Activated CD4-positive, alpha-beta T cell treated with anti-CD3 and anti-CD28 coated beads for 4 hours (primary cell): ENCODE results near the gene PPP6R3.
"Not testable (repeated sequence)": the region's sequence is repeated elsewhere in the genome, so short reads cannot be mapped to it uniquely, and the experiment has no call there.

Source experiments
- DNase-seq, 2 donors: peaks; one replicate each; pipeline ENCODE4 v3.0.0-alpha.2; 2020

The PPP6R3 gene

DNA sequence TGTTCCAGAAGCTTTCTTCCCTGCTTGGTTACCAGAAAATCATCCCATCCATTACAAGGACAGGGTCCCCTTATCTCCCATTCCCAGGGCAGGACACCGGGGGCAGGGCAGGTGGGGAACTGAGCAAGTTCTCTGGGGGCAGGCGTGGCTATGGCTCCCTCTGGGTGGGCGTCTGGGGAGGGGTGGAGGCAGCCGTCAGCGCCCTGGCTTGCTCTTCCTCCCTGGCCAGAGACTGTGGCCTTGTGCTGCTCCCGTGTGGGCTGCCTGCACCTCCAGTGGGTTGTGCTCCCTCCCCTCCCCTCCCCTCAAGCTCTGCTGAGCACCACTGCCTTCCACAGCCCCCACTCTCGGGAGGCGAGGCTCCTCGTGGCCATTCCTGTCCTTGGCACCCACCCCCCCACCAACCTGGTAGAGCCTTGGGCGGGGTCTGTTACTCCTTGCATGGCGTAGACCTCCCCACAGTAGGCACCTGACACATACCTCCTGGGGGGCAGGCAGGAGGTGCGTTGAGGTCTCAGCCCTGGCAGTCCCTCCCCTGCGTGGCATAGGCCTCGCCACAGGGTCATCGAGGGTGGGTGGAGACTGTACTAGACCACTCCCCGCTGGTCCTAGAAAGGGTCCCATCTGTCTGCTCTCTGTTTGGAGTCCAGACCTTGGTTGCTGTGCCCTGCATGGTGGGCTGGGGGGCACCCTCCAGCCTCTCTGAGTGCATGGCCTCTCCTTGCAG, 24.2 kb upstream of the PPP6R3 start:
- DNase-seq = no peak

DNA sequence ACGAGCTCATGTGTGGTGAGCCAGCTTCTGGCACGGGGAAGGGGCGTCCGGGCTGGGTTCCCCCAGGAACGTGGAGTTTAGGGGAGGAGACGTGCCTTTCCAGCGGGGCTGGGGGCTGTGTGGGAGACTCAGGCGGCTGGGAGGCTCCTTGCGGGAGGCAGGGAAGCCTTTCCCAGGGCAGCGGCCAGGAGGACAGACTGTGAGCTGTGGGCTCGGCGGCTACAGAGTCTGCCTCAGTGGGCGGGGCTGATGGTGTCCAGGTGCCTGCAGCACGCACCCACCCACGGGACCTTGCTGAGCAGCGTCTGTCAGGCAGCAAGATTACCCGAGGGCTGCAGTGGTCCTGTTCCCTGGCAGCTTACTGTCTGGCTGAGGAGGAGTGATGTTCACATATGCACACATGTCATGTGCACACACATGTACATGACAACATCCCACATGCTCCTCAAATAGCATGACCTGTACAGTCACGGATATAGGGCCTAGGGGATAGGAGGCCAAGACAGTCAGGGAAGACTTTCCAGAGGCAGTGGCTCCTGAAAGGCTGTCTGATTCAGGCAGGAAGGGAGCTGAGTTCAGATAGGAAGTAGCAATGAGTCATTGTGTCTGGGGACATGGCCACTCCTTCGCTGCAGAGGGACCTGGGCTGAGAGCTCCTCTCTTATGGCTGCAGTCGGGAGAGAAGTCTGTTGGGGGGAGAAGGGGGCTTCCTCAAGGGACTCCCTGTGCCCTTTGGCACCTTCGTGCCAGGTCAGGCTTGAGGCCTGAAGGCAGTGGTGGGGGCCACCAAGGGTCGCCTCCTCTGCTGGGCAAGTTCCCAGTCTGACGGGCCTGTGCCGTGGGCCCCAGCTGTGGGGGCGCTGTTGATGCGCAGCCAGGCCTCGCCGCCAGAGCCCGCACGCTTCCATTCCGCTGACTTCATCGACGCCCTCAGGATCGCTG, 23.3 kb upstream of the PPP6R3 start:
- DNase-seq = no peak

GRCh38 chr11:68437927-68438657, 22.5 kb upstream of the PPP6R3 start:
- no peak for DNase-seq

GRCh38 chr11:68438658-68439259, 21.8 kb upstream of the PPP6R3 start:
- no peak for DNase-seq

GRCh38 chr11:68439355-68440065, 21.0 kb upstream of the PPP6R3 start:
- DNase-seq = no peak

GRCh38 chr11:68440224-68440623, 20.3 kb upstream of the PPP6R3 start:
- DNase-seq = no peak

DNA sequence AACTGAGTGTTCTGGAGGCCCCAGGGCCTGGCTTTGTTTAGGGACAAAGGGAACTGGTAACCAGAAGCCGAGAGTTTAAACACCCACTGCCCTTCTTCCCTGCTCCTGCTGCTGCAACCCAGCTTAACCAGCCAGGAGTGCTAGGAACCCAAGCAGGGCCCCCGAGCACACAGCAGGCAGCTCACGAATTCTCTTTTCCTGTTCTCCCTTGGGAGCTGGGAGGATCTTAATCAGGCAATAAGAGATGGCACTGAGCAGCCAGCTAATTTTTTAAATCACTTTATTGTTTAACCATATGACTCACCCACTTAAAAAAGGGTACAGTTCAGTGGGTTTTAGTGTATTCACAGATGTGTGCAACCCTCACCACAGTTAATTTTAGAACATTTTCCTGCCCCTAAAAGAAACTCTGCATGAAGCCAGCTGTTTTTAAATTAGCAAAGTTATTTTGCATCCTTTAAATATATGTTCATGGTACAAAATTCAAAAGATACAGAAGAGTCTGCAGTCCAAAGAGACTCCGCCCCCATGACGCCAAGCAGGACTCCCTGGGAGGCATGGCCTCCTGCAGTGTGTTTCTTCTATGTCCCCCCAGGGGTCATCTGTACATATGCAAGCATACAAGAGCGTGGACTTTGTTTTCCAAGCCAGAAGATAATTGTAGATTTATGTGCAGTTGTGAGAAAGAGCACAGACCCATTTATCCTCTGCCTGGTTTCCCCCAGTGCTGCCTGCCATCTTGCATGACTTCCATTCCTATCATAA, 18.9 kb upstream of the PPP6R3 start:
- no peak for DNase-seq

- DNase-seq = no peak
These were observed 18.1 kb upstream of the PPP6R3 start for GRCh38 chr11:68442433-68442832.

DNA sequence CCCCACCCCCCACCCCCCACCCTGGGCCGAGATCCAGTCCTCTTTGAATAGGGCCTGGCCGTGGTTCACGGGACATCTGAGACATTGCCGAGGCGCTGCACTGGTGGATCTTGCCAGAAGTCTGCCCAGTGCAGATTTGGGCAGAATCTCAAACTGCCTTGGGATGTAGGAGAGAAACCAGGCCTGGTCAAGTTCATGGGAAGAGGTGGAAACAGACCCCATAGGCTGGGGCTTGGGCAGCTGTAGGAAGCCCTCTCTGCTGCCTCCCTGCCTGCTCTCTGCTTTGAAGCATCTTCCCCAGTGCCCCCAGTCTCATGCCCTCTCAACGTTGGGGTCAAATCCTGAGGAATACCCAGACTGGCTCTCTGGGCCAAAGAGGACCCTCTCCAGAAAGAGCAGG, 16.0 kb upstream of the PPP6R3 start:
- no peak for DNase-seq

DNA sequence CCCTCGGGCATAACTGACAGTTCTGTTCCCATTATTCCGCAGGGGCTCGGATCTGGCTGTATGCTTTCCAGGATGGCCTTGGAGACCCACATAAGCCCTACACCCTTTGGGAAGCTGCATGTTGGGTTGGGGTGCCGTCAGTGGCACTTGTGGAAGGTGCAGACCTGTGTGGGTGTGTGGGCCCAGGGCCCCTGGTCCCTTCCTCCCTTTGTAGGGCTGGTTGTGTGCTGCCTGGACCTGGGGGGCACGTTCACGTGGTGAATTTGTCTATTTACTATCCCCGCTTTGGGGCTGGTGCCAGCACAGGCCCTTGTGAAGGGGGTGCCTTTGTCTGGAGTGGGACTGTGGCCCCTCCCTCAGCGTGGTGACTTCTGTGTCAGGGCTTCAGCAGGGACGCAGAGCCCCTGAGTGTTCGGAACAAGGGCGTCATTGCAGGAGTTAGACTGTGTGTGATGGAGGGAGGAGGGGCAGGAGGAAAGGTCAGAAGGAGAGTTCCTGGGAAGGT, 15.0 kb upstream of the PPP6R3 start:
- DNase-seq = no peak

- no peak for DNase-seq
These were observed 14.4 kb upstream of the PPP6R3 start for GRCh38 chr11:68446046-68446725.

DNA sequence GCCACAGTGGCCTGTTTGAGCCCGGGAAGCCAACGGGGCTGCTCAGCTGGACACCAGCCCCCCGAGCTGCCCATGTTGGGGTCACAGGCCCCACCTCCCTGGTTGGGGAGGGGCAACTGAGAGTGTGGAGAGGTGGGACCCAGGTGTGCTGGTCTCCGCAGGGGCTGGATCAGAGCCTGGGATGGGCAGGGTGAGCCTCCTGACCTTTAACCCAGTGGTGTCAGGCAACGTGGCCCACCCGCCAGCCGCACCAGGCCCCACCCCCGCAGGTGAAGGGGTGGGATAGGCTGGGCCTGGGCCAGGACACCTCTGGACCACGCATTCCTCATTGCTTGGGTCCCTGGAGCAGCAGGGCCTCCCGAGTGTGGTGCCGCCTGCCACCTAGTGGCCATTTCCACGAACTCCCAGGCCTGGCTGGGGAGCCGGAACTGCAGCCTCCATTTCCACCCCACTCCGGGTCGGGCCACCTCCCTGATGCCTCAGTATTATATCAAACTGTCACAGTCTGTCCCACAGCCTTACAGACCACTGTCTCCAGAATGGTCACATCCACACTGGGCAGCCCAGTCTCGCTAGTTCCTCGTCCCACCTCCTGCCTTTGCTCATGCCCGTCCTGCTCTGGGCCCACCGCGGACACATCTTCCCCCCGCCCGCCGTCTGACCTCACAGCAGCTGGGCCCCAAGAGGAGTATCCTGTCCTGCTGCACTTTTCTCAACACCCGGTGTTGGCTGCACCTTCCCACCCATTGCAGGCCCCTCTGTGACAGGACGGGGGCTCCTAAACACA, 13.3 kb upstream of the PPP6R3 start:
- DNase-seq = peak; percentile 71 to 77

GRCh38 chr11:68447914-68448313, 12.6 kb upstream of the PPP6R3 start:
- not testable (repeated sequence) for DNase-seq

- DNase-seq = no peak
These were observed 11.9 kb upstream of the PPP6R3 start for GRCh38 chr11:68448604-68449011.

DNA sequence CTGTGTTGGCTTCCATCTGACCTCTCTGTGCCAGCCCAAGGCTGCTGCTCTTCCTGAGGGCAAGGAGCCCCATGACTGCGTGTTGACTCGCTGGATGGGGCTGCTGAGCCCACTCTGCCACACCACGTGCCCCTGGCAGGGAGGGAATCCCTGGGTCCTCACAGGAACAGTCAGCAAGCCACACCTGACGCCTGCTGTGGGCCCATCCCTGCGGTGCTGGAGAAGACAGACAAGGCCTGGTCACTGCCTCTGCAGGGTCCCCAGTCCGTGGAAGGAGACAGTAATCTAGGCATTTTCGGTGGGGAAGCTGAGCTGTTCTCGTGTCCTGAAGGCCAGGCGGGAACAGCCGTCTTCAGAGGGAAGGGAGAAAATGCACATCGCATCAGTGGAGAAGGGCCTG, 10.6 kb upstream of the PPP6R3 start:
- no peak for DNase-seq

GRCh38 chr11:68450711-68451110, 9.8 kb upstream of the PPP6R3 start:
- no peak for DNase-seq

DNA sequence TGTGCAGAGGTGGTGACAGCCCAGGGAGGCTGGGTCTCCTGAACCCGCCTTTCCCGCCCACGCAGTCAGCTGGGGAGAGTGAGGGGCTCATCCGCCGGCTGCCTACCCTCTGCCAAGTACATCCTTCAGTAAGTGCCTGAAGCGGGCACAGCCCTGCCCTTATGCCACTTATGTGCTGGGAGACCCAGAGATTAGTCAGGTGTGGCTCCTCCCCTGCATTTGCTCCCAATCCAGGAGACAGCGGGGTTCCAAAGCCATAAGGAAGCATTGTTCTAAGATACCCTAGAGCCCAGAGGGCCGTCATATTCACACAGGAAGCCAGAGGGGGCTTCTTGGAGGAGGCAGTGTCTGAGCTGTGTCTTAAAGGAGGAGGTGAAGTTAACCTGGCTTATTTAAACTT, 5.8 kb upstream of the PPP6R3 start:
- no peak for DNase-seq

DNA sequence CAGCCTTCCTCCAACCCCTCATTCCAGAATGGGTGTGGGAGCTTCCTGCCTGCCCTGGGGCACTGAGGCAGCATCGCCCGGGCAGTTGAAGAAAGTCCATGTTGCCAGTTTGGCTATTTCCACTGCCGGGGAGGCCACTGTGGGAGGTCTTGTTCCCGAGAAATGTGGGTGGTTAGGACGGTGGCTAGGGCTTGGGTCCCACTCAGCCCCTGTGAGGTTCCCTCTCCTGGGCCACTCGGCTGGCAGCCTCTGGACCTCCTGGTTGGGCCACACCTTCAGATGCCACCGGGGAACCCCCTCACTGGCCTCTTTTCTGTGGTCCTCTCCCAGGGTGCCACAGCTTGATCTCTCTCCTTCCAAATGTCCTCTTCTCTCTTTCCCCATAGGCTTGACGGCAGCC, 5.1 kb upstream of the PPP6R3 start:
- no peak for DNase-seq

DNA sequence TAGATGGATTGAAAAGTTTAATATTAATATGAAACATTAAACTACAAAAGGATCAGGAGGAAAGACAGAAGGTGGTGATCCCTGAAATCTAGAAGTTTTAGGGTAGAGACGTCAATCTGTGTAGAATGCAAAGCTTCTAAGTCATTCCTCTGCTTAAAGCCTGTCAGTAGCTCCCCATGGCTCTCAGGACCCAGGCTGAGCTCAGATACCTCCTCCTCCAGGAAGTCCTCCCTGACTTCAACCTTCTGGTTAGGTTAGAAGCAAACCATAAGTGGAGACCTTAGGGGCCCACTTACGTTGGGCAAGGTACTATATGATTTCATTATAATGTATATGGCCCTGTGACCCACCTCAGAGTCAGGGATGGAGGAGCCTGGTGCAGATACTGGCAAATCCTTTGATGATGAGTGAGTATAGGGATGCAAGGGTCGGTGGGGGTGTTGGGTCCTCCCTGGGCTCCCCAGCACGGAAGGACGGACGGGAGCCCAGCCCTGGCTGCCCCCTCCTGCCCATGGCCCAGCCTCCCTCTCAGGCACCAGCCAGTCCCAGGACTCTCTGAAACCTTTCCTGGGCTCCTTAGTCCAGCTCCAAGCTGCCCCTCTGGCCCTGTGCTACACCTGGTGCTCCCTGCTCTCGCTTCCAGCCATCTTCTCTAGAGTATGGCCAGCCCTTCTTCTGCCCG, 3.2 kb upstream of the PPP6R3 start:
- no peak for DNase-seq
